Suprapubic skin (tissue), 4 donors: Measurements from ENCODE around the gene MYD88. TPM values are rescaled to one million over a fixed set of nuclear protein-coding genes. Genes with fewer than 3 reads are reported as not detected.

Source experiments
- DNase-seq, 2 donors: peaks; one replicate each; pipeline ENCODE4 v3.0.0-alpha.2; 2019; ENCODE audit warnings: low spot score in 2 of 2
- H3K27ac ChIP-seq: fragments of 200-600 bp; sonication (generic); one replicate; pipeline ENCODE4 v1.5.1; 2019
- H3K27me3 ChIP-seq: fragments of 200-600 bp; sonication (generic); one replicate; pipeline ENCODE4 v1.5.1; 2019
- H3K36me3 ChIP-seq: fragments of 200-600 bp; sonication (generic); one replicate; pipeline ENCODE4 v1.5.1; 2019
- H3K4me1 ChIP-seq: fragments of 200-600 bp; sonication (generic); one replicate; pipeline ENCODE4 v1.5.1; 2019
- H3K4me3 ChIP-seq: fragments of 200-600 bp; sonication (generic); one replicate; pipeline ENCODE4 v1.5.1; 2019; ENCODE audit warnings: mild to moderate bottlenecking
- H3K9me3 ChIP-seq: fragments of 200-600 bp; sonication (generic); one replicate; pipeline ENCODE4 v1.5.1; 2019
- CTCF ChIP-seq, 2 donors: fragments of 200-600 bp in 1 of 2; fragments of 450-650 bp in 1 of 2; sonication (generic) in 1 of 2; IDR thresholded peaks; one replicate each; pipeline ENCODE4 v1.5.1; 2016 to 2019; ENCODE audit warnings: antibody characterized with exemption in 2 of 2, mild to moderate bottlenecking in 1 of 2, moderate library complexity in 1 of 2
- EP300 ChIP-seq: sonication (generic); formaldehyde crosslinking; IDR thresholded peaks from one replicate; pipeline ENCODE4 v1.6.1; 2017; ENCODE audit warnings: antibody characterized with exemption
- POLR2A ChIP-seq, 2 donors: fragments of 450-650 bp; IDR thresholded peaks; one replicate each; pipeline ENCODE4 v1.6.1; 2017; ENCODE audit warnings: antibody characterized with exemption in 2 of 2, mild to moderate bottlenecking in 2 of 2, moderate library complexity in 2 of 2
- POLR2AphosphoS5 ChIP-seq, 3 donors: sonication (generic); formaldehyde crosslinking; IDR thresholded peaks; one replicate each; pipeline ENCODE4 v1.6.1; 2017; ENCODE audit warnings: antibody characterized with exemption in 3 of 3
- WGBS: methylation state at CpG from one replicate; pipeline ENCODE4 v1.1.5; 2018; 5-methylcytosine and 5-hydroxymethylcytosine counted together
- total RNA-seq, 4 donors: library from RNA; depleted of rRNA; stranded (reverse); fragments of >200 nt; gene quantifications; one replicate each; pipeline ENCODE4 v1.1.0, GENCODE V29; 2016

The MYD88 gene
- total RNA-seq, 4 donors from 2014 or later: 21.6 to 33.2 (median 28.1) TPM

GRCh38 chr3:38102444-38102814 is 36.0 kb upstream of the MYD88 start:
- DNase-seq: no peak
- H3K27me3 ChIP-seq: no peaks in the 10 kb centered on the region
- no peaks in the 10 kb centered on the region for H3K36me3 ChIP-seq
- no peak for TF ChIP-seq POLR2AphosphoS5 (IDR thresholded peaks at IDR 0.05)
- TF ChIP-seq EP300: no peak
- no peak for TF ChIP-seq CTCF (IDR thresholded peaks at IDR 0.05)
- H3K4me3 ChIP-seq: no peak overlapping the region
- no peaks in the 10 kb centered on the region for H3K4me1 ChIP-seq
- WGBS: 88% methylated on average over 1 of the region's 1 CpG
- H3K27ac ChIP-seq: no peak overlapping the region
- no peaks in the 10 kb centered on the region for H3K9me3 ChIP-seq

GRCh38 chr3:38105525-38105924 is 32.9 kb upstream of the MYD88 start:
- H3K4me1 ChIP-seq: no peaks in the 10 kb centered on the region
- H3K4me3 ChIP-seq: no peak overlapping the region
- H3K9me3 ChIP-seq: no peaks in the 10 kb centered on the region
- H3K27ac ChIP-seq: no peak overlapping the region
- TF ChIP-seq EP300: no peak
- TF ChIP-seq POLR2A (IDR thresholded peaks at IDR 0.05): no peak
- TF ChIP-seq CTCF (IDR thresholded peaks at IDR 0.05): no peak
- no peak for TF ChIP-seq POLR2AphosphoS5 (IDR thresholded peaks at IDR 0.05)
- no peaks in the 10 kb centered on the region for H3K27me3 ChIP-seq
- WGBS: 71% methylated on average over 1 of the region's 1 CpG
- no peak for DNase-seq
- no peaks in the 10 kb centered on the region for H3K36me3 ChIP-seq

GRCh38 chr3:38107911-38108648 is 30.4 kb upstream of the MYD88 start:
- Histone ChIP-seq H3K27ac (no peak overlapping the region), H3K4me1 (no peaks in the 10 kb centered on the region), H3K4me3 (no peak overlapping the region), H3K36me3 (no peaks in the 10 kb centered on the region), H3K9me3 (no peaks in the 10 kb centered on the region), H3K27me3 (no peaks in the 10 kb centered on the region)
- TF ChIP-seq EP300: no peak
- 91% methylated on average over 4 of the region's 7 CpGs for WGBS
- peak in 1 of 2 donors; percentile 44 for DNase-seq

- H3K27me3 ChIP-seq: no peaks in the 10 kb centered on the region
- H3K9me3 ChIP-seq: no peaks in the 10 kb centered on the region
- H3K4me3 ChIP-seq: no peak overlapping the region
- no peaks in the 10 kb centered on the region for H3K4me1 ChIP-seq
- WGBS: 85% methylated on average over 9 of the region's 11 CpGs
- TF ChIP-seq POLR2A (IDR thresholded peaks at IDR 0.05): no peak
- no peak for TF ChIP-seq EP300
- DNase-seq: peak; percentile 47 to 58
- no peaks in the 10 kb centered on the region for H3K36me3 ChIP-seq
- no peak overlapping the region for H3K27ac ChIP-seq
These were observed 29.5 kb upstream of the MYD88 start for GRCh38 chr3:38108649-38109579.

- H3K9me3 ChIP-seq: no peaks in the 10 kb centered on the region
- DNase-seq: peak in 1 of 2 donors; percentile 76
- WGBS: no CpG with 5 or more reads among the region's 17 CpGs
- TF ChIP-seq CTCF (IDR thresholded peaks at IDR 0.05) (no peak), EP300 (no peak), POLR2AphosphoS5 (IDR thresholded peaks at IDR 0.05) (no peak), POLR2A (IDR thresholded peaks at IDR 0.05) (no peak)
- H3K36me3 ChIP-seq: no peaks in the 10 kb centered on the region
- H3K4me1 ChIP-seq: no peaks in the 10 kb centered on the region
- no peak overlapping the region for H3K4me3 ChIP-seq
- H3K27me3 ChIP-seq: no peaks in the 10 kb centered on the region
- no peak overlapping the region for H3K27ac ChIP-seq
These were observed 28.7 kb upstream of the MYD88 start for GRCh38 chr3:38109580-38110313.
